NCI-H187 treated with DMSO at 0.1 percent for 48 hours (cell line): ENCODE measurements around the gene CGGBP1.
"Not testable (repeated sequence)": the region's sequence is repeated elsewhere in the genome, so short reads cannot be mapped to it uniquely, and the experiment has no call there.

Experiments
- DNase-seq: peaks from one replicate; lab custom pipeline; 2025; lab: John Stamatoyannopoulos, UW

Gene CGGBP1

GRCh38 chr3:88034491-88035275, 24.1 kb downstream of the CGGBP1 start:
- DNase-seq = no peak

DNA sequence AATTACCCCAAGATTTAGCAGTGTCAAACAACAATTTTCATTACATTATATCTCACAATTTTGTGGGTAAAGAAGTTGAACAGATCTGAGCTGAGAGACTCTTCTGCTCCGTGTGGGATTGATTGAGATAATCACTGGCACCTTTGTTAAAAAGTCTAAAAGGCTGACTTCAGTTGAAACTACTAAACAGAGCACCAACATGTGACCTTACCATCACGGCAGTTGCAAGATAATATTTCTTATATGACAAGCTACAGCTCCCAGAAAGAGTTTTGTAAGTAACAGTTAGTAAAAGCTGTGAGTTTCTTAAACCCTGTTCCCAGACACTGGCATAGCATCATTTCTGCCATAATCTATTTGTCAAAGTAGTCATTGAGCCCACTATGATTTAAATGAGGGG, 25.0 kb downstream of the CGGBP1 start:
- no peak for DNase-seq

GRCh38 chr3:88033079-88033478, 25.7 kb downstream of the CGGBP1 start:
- DNase-seq = no peak

DNA sequence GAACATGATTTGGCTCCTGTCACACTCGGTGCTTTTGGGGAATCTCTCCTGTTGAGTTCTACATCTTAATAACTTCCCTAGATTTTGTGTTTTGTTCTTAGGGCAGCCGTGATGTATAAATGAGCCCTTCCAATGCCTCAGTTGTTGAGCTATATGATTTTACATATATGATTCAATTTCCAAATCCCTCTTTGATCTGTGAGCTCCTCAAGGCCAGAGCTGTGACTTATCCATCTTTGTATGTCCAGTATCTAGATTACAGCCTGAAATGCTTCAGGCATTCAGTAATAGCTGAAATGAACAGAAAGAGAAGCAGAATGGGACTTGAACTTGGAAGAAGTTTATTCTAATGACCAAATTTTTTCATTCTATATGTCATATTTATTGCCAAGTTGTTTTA, 26.6 kb downstream of the CGGBP1 start:
- no peak for DNase-seq

GRCh38 chr3:88031642-88032077, 27.1 kb downstream of the CGGBP1 start:
- no peak for DNase-seq

DNA sequence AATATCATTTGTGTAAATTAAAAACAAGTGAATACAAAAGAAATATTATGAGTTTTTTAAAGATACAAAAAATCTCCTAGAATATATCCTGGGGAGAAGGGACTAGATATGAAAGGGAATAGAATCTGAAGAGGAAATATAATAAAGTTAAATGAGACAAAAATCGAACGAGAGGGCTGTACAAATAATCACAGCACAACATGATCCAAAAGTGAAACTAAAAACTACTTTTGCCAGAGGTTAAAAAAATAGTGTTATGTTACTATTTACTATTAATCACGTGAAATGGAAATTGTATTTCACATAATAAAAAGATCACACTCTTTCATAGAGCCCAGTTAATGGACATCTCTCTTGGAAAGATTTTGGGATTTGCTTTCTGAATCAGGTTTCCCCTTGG, 28.6 kb downstream of the CGGBP1 start:
- DNase-seq = no peak

- DNase-seq = no peak
Measured at GRCh38 chr3:88028876-88029275, 29.9 kb downstream of the CGGBP1 start.

- no peak for DNase-seq
Measured at GRCh38 chr3:88025001-88025552, 33.7 kb downstream of the CGGBP1 start.

- no peak for DNase-seq
Measured at GRCh38 chr3:88019024-88019423, 39.8 kb downstream of the CGGBP1 start.

DNA sequence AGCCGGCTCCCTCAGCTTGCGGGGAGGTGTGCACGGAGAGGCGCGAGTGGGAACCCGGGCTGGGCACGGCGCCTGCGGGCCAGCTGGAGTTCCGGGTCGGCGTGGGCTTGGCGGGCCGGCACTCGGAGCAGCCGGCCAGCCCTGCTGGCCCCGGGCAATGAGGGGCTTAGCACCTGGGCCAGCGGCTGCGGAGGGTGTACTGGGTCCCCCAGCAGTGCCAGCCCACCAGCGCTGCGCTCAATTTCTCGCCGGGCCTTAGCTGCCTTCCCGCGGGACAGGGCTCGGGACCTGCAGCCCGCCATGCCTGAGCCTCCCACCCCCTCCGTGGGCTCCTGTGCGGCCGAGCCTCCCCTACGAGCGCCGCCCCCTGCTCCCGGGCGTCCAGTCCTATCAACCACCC, 43.1 kb downstream of the CGGBP1 start:
- DNase-seq = not testable (repeated sequence)

- no peak for DNase-seq
Measured at GRCh38 chr3:88013592-88013991, 45.2 kb downstream of the CGGBP1 start.

- DNase-seq = no peak
Measured at GRCh38 chr3:88010810-88011209, 48.0 kb downstream of the CGGBP1 start.

- no peak for DNase-seq
Measured at GRCh38 chr3:88009066-88009465, 49.7 kb downstream of the CGGBP1 start.

DNA sequence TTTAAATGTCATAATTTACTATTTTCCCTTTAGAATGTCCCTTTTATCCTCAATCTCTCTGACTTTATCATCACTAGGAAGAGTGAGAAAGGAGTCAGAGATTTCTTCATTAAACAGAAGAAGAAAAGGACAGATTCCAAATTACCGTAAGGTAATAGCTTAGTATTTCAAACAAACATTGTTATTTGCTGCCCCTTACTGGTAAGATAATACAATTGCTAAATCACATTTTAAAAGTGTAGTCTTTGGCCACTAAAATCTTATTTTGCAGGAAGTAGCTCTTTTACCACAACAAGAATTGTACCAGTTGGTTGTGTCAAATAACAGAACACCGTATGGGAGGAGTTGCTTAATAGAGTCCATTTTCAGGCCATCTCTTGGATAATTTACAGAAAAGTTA, 53.7 kb downstream of the CGGBP1 start:
- no peak for DNase-seq

GRCh38 chr3:88003115-88003755, 55.6 kb downstream of the CGGBP1 start:
- no peak for DNase-seq

GRCh38 chr3:88002448-88002847, 56.4 kb downstream of the CGGBP1 start:
- DNase-seq = no peak
